Glutamatergic neuron (in vitro differentiated cells): ENCODE data around the gene SIK2. TPM values are rescaled to one million over a fixed set of nuclear protein-coding genes. Genes with fewer than 3 reads are reported as not detected.
"Not testable (repeated sequence)": the region's sequence is repeated elsewhere in the genome, so short reads cannot be mapped to it uniquely, and the experiment has no call there.

ENCODE experiments used
- DNase-seq: peaks from one replicate; pipeline ENCODE4 v3.0.0; 2022
- H3K27ac Mint-ChIP-seq: one replicate; pipeline ENCODE4 v1.8.0; 2020; ENCODE audit warnings: mild to moderate bottlenecking, mixed read lengths, inconsistent platforms; ENCODE audit not compliant: unreplicated experiment
- H3K27me3 Mint-ChIP-seq: one replicate; pipeline ENCODE4 v1.8.0; 2020; ENCODE audit warnings: mild to moderate bottlenecking, moderate library complexity, mixed read lengths, inconsistent platforms; ENCODE audit not compliant: unreplicated experiment
- H3K36me3 Mint-ChIP-seq: one replicate; pipeline ENCODE4 v1.8.0; 2020; ENCODE audit warnings: mild to moderate bottlenecking, mixed read lengths, inconsistent platforms; ENCODE audit not compliant: unreplicated experiment
- H3K4me1 Mint-ChIP-seq: one replicate; pipeline ENCODE4 v1.8.0; 2020; ENCODE audit warnings: mild to moderate bottlenecking, low read depth, mixed read lengths, inconsistent platforms; ENCODE audit not compliant: unreplicated experiment
- H3K4me3 Mint-ChIP-seq: one replicate; pipeline ENCODE4 v1.8.0; 2020; ENCODE audit warnings: mild to moderate bottlenecking, mixed read lengths, inconsistent platforms; ENCODE audit not compliant: unreplicated experiment
- H3K9me3 Mint-ChIP-seq: one replicate; pipeline ENCODE4 v1.8.0; 2020; ENCODE audit warnings: mild to moderate bottlenecking, moderate library complexity, mixed read lengths, inconsistent platforms; ENCODE audit not compliant: unreplicated experiment
- total RNA-seq: library from RNA; stranded (reverse); fragmentation: NEBNext Ultra II Directional; extraction: Animal tissue kit (Norgen Biotek cat#: 25700); gene quantifications from one replicate; pipeline ENCODE4 v1.2.1, GENCODE V29; 2021; ENCODE audit not compliant: unreplicated experiment
- TF ChIP-seq, protein P1 (sequence below): fragments of 200-600 bp; sonication (generic); IDR thresholded peaks from one replicate; pipeline ENCODE4 v1.5.0; 2021; ENCODE audit not compliant: partially characterized antibody, unreplicated experiment

Gene SIK2
- total RNA-seq, 1 donor from 2014 or later, result 10.1 TPM

DNA sequence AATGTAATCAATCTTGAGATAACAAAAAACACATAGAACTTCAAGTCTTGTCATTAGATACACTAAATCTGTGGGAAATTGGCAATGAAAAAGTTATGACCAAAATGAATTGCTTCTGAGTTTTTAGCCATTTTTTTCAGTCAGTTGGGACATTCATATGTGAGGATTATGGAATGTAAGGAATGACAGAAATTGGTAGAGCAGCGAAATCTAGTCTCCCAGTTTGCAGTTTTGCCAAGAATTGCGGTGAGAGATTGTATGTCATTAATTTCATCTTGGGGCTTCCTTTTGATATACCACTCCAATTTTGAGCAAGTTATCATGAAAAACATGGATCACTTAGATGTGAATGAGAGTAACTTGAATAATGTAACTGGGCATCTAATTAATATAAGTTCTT, 49.9 kb downstream of the SIK2 start:
- H3K27ac Mint-ChIP-seq, result no peak overlapping the region
- no peaks in the 10 kb centered on the region for H3K27me3 Mint-ChIP-seq
- H3K36me3 Mint-ChIP-seq, result no peaks in the 10 kb centered on the region
- no peak overlapping the region for H3K4me3 Mint-ChIP-seq
- no peak for DNase-seq
- H3K4me1 Mint-ChIP-seq, result no peaks in the 10 kb centered on the region
- H3K9me3 Mint-ChIP-seq, result no peaks in the 10 kb centered on the region
- TF ChIP-seq, protein P1, sequence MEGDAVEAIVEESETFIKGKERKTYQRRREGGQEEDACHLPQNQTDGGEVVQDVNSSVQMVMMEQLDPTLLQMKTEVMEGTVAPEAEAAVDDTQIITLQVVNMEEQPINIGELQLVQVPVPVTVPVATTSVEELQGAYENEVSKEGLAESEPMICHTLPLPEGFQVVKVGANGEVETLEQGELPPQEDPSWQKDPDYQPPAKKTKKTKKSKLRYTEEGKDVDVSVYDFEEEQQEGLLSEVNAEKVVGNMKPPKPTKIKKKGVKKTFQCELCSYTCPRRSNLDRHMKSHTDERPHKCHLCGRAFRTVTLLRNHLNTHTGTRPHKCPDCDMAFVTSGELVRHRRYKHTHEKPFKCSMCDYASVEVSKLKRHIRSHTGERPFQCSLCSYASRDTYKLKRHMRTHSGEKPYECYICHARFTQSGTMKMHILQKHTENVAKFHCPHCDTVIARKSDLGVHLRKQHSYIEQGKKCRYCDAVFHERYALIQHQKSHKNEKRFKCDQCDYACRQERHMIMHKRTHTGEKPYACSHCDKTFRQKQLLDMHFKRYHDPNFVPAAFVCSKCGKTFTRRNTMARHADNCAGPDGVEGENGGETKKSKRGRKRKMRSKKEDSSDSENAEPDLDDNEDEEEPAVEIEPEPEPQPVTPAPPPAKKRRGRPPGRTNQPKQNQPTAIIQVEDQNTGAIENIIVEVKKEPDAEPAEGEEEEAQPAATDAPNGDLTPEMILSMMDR, result no peak

DNA sequence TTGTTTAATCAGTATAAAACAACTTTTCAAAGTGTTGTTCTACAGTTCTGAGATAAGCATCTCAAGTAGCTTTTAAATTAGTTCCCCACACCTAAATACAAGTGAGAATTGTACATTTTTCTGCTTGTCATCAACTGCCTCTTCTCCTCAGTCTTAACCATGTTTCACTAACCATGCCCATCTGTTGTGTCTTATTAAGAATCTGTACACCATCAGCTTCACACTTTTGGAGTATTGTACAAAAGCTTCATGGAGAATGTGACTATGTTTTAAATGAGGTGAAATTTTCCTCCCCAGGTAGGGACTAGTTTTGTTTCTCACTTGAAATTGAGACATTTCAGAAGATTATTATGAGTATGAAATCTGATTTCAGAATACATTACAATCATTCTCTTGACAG, 52.4 kb downstream of the SIK2 start:
- Mint-ChIP-seq H3K4me1 (peaks cover 7% of the 10 kb centered on the region), H3K9me3 (no peaks in the 10 kb centered on the region), H3K27me3 (no peaks in the 10 kb centered on the region), H3K27ac (no peak overlapping the region), H3K4me3 (no peak overlapping the region), H3K36me3 (no peaks in the 10 kb centered on the region)
- TF ChIP-seq, protein P1, result no peak
- DNase-seq, result no peak

DNA sequence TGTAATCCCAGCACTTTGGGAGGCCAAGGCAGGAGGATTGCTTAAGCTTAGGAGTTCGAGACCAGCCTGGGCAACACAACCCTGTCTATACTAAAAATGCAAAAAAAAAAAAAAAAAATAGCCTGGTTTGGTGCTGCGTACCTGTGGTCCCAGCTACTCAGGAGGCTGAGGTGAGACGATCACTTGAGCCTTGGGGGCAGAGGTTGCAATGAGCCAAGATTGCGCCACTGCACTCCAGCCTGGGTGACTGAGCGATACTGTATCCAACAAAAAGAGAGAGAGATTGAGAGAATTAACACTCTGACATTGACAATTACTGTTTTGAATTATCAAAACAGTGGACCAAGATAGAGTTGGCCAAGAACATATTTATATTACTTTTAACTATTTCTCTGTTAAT, 53.7 kb downstream of the SIK2 start:
- Mint-ChIP-seq H3K36me3 (no peaks in the 10 kb centered on the region), H3K27ac (no peak overlapping the region), H3K4me1 (peaks cover 8% of the 10 kb centered on the region), H3K4me3 (no peak overlapping the region), H3K9me3 (no peaks in the 10 kb centered on the region), H3K27me3 (no peaks in the 10 kb centered on the region)
- TF ChIP-seq, protein P1, result no peak
- DNase-seq, result no peak

DNA sequence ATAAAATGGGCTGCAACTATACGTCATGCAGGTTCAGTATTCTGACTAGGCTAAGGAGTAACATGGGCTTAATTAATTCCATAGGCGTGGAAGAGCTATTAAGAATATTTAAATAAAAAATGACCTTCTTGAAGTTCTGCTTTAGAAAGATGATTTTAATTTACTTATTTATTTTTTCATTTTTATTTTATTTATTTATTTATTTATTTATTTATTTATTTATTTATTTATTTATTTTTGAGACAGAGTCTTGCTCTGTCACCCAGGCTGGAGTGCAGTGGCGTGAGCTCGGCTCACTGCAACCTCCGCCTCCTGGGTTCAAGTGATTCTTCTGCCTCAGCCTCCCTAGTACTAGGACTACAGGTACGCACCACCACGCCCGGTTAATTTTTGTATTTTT, 55.7 kb downstream of the SIK2 start:
- not testable (repeated sequence) for H3K27ac Mint-ChIP-seq, H3K4me1 Mint-ChIP-seq, H3K36me3 Mint-ChIP-seq, H3K27me3 Mint-ChIP-seq, DNase-seq, H3K4me3 Mint-ChIP-seq, H3K9me3 Mint-ChIP-seq

DNA sequence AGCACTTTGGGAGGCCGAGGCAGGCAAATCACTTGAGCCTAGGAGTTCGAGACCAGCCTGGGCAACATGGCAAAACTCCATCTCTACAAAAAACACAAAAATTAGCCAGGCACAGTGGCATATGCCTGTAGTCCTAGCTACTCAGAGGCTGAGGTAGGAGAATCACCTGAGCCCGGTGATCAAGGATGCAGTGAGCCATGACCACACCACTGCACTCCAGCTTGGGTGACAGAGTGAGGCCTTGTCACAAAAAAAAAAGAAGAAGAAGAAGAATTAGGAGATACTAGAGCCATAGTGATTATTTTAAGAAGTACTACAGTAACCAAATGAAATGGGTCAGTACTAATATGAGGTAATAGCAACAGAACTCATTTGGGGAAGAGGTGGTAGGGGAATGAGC, 56.2 kb downstream of the SIK2 start:
- not testable (repeated sequence) for H3K4me3 Mint-ChIP-seq, H3K27ac Mint-ChIP-seq, DNase-seq, H3K36me3 Mint-ChIP-seq, H3K27me3 Mint-ChIP-seq, H3K9me3 Mint-ChIP-seq
- peaks cover 11% of the 10 kb centered on the region for H3K4me1 Mint-ChIP-seq

DNA sequence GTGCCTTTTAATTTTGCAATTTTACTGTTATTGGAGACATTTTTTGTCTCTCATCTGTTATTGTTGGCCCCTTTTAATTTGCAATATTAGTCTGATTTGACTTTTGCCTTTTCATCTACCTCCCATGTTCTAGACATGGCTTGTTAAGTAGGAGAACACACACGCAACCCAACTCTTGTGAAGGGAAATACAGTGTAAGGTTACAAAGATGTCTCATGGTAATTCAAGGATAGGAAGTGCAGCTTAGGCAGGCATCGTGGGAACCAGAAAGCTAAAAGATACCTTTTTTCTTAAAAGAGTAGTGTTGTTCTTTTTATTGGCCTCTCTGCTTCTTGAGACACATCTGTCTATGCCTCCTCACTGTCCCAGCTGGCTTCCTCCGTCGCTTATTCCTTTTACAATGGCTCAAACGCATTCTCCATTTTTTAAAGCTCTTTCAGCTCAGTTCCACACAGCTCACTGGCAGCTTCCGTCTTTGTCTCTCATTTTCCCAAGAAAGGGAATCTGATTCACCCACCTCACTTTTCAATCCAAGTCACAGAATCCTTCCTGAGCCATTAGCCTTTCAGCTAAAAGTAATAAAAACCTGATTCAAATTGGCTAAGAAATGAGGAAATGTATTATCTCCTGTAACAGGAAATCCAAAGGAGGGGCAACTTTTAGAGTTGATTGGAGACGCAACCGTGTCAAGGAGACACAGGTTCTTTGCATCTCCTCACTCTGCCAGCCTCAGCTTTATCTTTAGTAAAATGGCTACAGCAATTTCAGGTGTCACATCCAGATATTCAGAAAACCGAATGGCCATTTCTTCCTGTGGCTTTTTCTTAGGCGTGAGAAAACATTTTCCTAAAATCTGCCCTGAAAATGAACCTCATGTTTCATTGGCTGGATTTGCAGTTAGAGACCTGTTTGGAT, 57.2 kb downstream of the SIK2 start:
- Mint-ChIP-seq H3K9me3 (no peaks in the 10 kb centered on the region), H3K27ac (peak overlapping the region; percentile 69), H3K4me1 (peaks cover 14% of the 10 kb centered on the region), H3K4me3 (peak overlapping the region; percentile 41), H3K36me3 (peaks cover 5% of the 10 kb centered on the region), H3K27me3 (no peaks in the 10 kb centered on the region)
- TF ChIP-seq, protein P1, result no peak
- no peak for DNase-seq
